ENCODE measurements around the gene MME.

DNA sequence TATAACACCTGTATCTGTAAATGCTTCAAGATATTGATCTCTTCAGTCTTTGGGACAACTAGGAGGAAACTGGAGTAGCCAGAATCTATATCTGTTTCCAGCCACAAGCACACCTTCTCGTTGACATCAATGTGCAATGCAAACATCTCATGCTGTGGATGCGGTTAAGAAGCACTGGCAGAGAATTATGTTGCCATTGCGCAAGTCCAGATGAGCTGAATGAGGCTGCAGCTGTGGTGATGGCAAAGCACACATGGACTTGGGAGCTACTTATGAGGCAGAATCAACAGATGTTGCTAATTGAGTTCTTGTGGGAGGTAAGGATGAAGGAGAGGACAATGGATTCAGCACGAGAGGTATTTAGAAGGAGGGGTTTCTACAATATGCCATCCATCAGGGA is 122.5 kb downstream of the MME start:
- no peak for TF ChIP-seq ZNF232 (CRISPR knock-in tag; IDR thresholded peaks at IDR 0.05)
- TF ChIP-seq SMAD4 (CRISPR knock-in tag; IDR thresholded peaks at IDR 0.05), result no peak
- TF ChIP-seq, protein P1, sequence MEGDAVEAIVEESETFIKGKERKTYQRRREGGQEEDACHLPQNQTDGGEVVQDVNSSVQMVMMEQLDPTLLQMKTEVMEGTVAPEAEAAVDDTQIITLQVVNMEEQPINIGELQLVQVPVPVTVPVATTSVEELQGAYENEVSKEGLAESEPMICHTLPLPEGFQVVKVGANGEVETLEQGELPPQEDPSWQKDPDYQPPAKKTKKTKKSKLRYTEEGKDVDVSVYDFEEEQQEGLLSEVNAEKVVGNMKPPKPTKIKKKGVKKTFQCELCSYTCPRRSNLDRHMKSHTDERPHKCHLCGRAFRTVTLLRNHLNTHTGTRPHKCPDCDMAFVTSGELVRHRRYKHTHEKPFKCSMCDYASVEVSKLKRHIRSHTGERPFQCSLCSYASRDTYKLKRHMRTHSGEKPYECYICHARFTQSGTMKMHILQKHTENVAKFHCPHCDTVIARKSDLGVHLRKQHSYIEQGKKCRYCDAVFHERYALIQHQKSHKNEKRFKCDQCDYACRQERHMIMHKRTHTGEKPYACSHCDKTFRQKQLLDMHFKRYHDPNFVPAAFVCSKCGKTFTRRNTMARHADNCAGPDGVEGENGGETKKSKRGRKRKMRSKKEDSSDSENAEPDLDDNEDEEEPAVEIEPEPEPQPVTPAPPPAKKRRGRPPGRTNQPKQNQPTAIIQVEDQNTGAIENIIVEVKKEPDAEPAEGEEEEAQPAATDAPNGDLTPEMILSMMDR (IDR thresholded peaks at IDR 0.05), result no peak
- TF ChIP-seq CREM (CRISPR knock-in tag; IDR thresholded peaks at IDR 0.05), result no peak
- no peak for TF ChIP-seq CBFB (CRISPR knock-in tag; IDR thresholded peaks at IDR 0.05; ENCODE audit: low read depth)
- TF ChIP-seq TEAD4 (CRISPR knock-in tag; IDR thresholded peaks at IDR 0.05), result no peak
- TF ChIP-seq ESRRA (CRISPR knock-in tag; IDR thresholded peaks at IDR 0.05; ENCODE audit: borderline replicate concordance), result no peak
- TF ChIP-seq GABPB1 (CRISPR knock-in tag; IDR thresholded peaks at IDR 0.05), result no peak

Measured in WTC11 (cell line).